Activated B cell treated with CpG ODN at 0.5 μM for 24 hours (primary cell): ENCODE data around the gene DPM2. TPM values are rescaled to one million over a fixed set of nuclear protein-coding genes. Genes with fewer than 3 reads are reported as not detected.
A peak's percentile ranks its signal among the peaks of the same experiment; 100 is the strongest.

Experiments
- ATAC-seq: fragments of 200-7000 bp; cut with Tn5 transposase; one replicate; pipeline ENCODE4 v1.10.0; 2021; ENCODE audit warnings: low read depth, mild to moderate bottlenecking, moderate library complexity
- CTCF ChIA-PET: fragments of 350-600 bp; sonication (Branson Sonifier 250); formaldehyde crosslinking; loops from one replicate; lab custom pipeline; 2021; ENCODE audit warnings: antibody characterized with exemption; lab: Charles Lee
- POLR2A ChIA-PET: fragments of 350-600 bp; sonication (Branson Sonifier 250); formaldehyde crosslinking; loops from one replicate; lab custom pipeline; 2021; ENCODE audit warnings: antibody characterized with exemption; lab: Charles Lee
- DNase-seq: peaks from one replicate; pipeline ENCODE4 v3.0.0; 2022
- H3K27ac Mint-ChIP-seq: one replicate; pipeline ENCODE4 v1.8.0; 2020; ENCODE audit warnings: mixed read lengths
- H3K27me3 Mint-ChIP-seq: one replicate; pipeline ENCODE4 v1.8.0; 2021; ENCODE audit warnings: mixed read lengths
- H3K36me3 Mint-ChIP-seq: one replicate; pipeline ENCODE4 v1.8.0; 2021; ENCODE audit warnings: low read depth, mixed read lengths
- H3K4me1 Mint-ChIP-seq: one replicate; pipeline ENCODE4 v1.8.0; 2021; ENCODE audit warnings: mixed read lengths
- H3K4me3 Mint-ChIP-seq: one replicate; pipeline ENCODE4 v1.8.0; 2020; ENCODE audit warnings: mild to moderate bottlenecking, mixed read lengths
- H3K9me3 Mint-ChIP-seq: one replicate; pipeline ENCODE4 v1.8.0; 2020; ENCODE audit warnings: mixed read lengths
- intact Hi-C: fragments of 100-400 bp; cut with micrococcal nuclease; formaldehyde crosslinking; loops from one replicate; pipeline ENCODE4 v1.15.1; 2024
- total RNA-seq: library from RNA; stranded (reverse); gene quantifications from 2 replicates; pipeline ENCODE4 v1.2.3, GENCODE V29; 2022
- TF ChIP-seq, protein P1 (sequence below): fragments of 200-600 bp; IDR thresholded peaks from one replicate; pipeline ENCODE4 v1.8.0; 2022; ENCODE audit warnings: antibody characterized with exemption, mild to moderate bottlenecking

The DPM2 gene
- total RNA-seq, 1 donor from 2014 or later: 50.6 TPM

DNA sequence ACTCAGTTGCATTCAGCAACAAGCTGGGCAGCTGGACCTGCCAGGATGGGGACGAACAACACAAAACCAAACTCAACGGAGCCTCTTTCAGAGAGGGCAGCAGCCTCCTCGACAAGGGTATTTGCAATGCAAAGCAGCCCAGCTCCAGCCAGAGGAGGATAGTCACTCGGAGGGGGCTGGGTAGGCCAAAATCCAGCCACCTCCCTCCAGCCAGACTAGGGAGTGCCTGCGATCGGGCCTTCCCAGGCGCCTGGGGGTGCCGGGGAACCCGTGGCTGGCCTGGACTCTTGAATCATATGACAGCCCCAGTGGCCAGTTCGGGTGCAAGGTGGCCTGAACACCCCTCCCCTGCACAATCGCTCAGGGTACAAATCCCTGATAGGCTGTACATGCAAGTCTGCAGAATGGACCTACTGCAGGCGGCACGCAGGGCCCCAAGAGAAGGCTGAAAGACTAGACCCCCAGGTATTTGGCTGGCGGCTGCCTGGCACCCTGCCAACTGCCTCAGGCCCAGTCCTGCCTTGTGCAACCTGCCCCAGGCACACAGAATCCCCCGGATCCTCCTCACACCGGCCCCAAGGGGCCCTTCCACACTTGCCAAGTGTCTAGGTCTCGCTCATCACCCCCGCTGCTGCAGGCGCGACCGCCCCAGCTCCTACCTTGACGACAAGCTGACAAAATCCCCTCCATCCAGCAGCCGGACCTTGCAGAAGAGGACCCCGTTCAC is 41.8 kb upstream of the DPM2 start:
- Mint-ChIP-seq H3K9me3 (no peaks in the 10 kb centered on the region), H3K4me1 (peaks cover 79% of the 10 kb centered on the region), H3K4me3 (peak overlapping the region; percentile 94), H3K36me3 (peaks cover 11% of the 10 kb centered on the region), H3K27ac (peak overlapping the region; percentile 91), H3K27me3 (no peaks in the 10 kb centered on the region)
- no peak for ATAC-seq
- peak; percentile 52 for DNase-seq
- TF ChIP-seq, protein P1, sequence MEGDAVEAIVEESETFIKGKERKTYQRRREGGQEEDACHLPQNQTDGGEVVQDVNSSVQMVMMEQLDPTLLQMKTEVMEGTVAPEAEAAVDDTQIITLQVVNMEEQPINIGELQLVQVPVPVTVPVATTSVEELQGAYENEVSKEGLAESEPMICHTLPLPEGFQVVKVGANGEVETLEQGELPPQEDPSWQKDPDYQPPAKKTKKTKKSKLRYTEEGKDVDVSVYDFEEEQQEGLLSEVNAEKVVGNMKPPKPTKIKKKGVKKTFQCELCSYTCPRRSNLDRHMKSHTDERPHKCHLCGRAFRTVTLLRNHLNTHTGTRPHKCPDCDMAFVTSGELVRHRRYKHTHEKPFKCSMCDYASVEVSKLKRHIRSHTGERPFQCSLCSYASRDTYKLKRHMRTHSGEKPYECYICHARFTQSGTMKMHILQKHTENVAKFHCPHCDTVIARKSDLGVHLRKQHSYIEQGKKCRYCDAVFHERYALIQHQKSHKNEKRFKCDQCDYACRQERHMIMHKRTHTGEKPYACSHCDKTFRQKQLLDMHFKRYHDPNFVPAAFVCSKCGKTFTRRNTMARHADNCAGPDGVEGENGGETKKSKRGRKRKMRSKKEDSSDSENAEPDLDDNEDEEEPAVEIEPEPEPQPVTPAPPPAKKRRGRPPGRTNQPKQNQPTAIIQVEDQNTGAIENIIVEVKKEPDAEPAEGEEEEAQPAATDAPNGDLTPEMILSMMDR: no peak
- ChIA-PET POLR2A (interaction anchor here (0.5 to 8.1 kb wide), 14 partner anchors 8 to 88 kb away, joined by 3 to 93 read pairs (median 7); partner anchors contain the start of genes DPM2, NAIF1 and SLC25A25), CTCF (interaction anchor here (1.2 to 5.5 kb wide), 3 partner anchors 9 to 55 kb away, joined by 4 to 33 read pairs (median 29); no protein-coding TSS in a partner anchor)
- intact Hi-C loops: loop anchor here (1.0 to 5.0 kb wide), 5 partner anchors 9 to 138 kb away; no protein-coding TSS in a partner anchor

DNA sequence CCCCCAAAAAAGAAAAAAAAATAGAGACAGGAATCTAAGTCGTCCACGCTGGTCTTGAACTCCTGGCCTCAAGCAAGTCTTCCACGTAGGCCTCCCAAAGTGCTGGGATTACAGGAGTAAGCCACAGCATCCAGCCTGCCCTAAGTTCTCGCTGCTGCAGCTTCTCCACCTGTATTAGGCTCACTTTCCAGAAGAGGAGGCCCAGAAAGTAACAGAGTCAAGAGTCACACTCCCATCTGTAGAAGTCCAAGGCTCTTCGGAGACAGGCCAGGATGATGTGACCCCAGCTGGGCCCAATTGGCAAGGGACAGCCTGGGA is 41.3 kb upstream of the DPM2 start:
- no peak for ATAC-seq
- POLR2A ChIA-PET: interaction anchor here (0.7 to 8.1 kb wide), 11 partner anchors 8 to 88 kb away, joined by 3 to 93 read pairs (median 7); partner anchors contain the start of genes DPM2, NAIF1 and SLC25A25
- CTCF ChIA-PET: interaction anchor here (1.2 to 5.5 kb wide), 3 partner anchors 9 to 55 kb away, joined by 4 to 33 read pairs (median 29); no protein-coding TSS in a partner anchor
- Mint-ChIP-seq H3K27me3 (no peaks in the 10 kb centered on the region), H3K36me3 (peaks cover 16% of the 10 kb centered on the region), H3K27ac (peak overlapping the region; percentile 91), H3K9me3 (no peaks in the 10 kb centered on the region), H3K4me1 (peaks cover 82% of the 10 kb centered on the region), H3K4me3 (peak overlapping the region; percentile 94)
- DNase-seq: no peak
- intact Hi-C loops: loop anchor here (1.0 kb wide), 2 partner anchors 9 to 56 kb away; no protein-coding TSS in a partner anchor
- TF ChIP-seq, protein P1: no peak

DNA sequence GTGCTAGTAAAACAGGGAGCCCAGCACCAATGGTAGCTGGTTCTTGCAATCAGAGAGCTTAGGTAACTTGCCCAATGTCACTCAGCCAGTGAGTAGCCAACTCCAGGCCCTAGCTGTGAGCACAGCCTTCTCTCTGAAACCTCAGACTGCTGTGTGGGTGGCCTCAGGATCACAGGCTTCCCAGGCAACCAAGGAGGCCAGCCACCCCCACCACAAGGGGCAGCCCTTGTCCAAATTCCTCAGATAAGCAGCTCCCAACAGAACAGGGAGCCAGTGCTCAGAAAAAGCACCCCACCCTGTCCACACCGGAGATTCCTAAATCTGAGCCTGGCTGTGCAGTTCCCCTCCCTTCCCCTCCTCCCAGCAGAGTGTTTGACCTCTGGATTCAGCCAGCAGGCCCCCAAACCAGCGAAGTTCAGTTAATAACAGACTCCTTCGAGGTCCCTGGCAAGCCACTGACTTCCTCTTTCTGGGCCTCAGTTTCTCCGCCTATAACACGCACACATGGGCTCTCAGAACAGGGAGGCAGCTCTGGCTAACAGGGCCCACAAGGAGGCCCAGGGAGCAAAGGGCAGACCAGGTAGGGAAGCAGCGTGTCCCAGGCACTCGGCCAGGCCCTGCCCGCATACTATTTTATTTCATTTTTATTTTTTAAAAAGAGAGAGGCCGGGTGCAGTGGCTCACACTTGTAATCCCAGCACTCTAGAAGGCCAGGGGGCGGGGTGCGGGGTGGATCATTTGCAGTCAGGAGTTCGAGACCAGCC is 40.4 kb upstream of the DPM2 start:
- Mint-ChIP-seq H3K27ac (peak overlapping the region; percentile 91), H3K4me1 (peaks cover 82% of the 10 kb centered on the region), H3K9me3 (no peaks in the 10 kb centered on the region), H3K27me3 (no peaks in the 10 kb centered on the region), H3K36me3 (peaks cover 16% of the 10 kb centered on the region), H3K4me3 (peak overlapping the region; percentile 94)
- ATAC-seq: no peak
- POLR2A ChIA-PET: interaction anchor here (1.2 to 6.4 kb wide), 6 partner anchors 7 to 48 kb away, joined by 3 to 93 read pairs (median 7); no protein-coding TSS in a partner anchor
- TF ChIP-seq, protein P1: no peak
- DNase-seq: no peak
- intact Hi-C loops: no loop called here
- CTCF ChIA-PET: interaction anchor here (1.2 to 5.5 kb wide), 3 partner anchors 8 to 56 kb away, joined by 4 to 33 read pairs (median 29); no protein-coding TSS in a partner anchor

DNA sequence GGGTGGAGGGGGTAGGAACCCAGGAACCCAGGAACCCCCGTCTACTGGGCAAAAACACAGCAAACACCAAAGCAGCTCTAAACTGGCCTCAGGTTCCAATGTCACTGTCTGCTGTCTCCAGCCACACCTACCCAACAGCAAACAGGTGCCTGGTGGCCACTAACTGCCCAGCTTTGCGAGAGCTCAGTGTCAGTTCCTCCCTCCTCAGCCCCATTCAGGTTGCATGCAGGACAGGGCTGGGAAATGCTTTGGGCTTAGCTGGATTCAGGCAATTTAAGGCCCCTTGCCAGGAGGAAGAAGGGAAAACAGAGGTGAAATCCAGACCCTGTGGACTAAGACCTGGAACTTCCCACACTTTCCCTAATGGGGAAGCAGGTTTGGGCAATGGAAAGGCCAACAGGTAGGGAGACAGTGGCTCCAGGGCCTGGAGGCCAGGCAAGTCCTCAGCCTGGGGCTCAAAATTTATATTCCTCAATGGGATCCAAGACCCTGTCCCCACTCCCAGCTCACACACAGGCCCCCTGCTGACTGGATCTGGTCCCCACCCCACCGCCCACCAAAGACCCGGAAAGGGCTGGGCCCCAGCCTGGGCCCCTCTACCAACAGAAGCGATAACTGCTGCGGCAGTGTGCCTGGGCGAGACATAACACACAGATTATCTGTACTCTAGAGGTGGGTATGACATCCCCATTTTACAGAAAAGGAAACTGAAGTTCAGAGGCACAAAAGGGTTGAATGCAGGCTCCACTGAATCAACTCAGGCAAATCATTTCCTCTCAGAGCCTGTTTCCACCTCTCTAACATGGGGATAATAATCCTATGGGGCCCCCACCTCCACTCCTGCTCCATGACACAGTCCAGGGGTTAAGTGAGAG is 39.6 kb upstream of the DPM2 start:
- ChIA-PET POLR2A (interaction anchor here (1.1 to 5.7 kb wide), 4 partner anchors 10 to 49 kb away, joined by 3 to 69 read pairs (median 7); no protein-coding TSS in a partner anchor), CTCF (interaction anchor here (2.2 to 3.7 kb wide), 3 partner anchors 22 to 57 kb away, joined by 10 to 29 read pairs (median 11); no protein-coding TSS in a partner anchor)
- intact Hi-C loops: no loop called here
- TF ChIP-seq, protein P1: no peak
- peaks cover 82% of the 10 kb centered on the region for H3K4me1 Mint-ChIP-seq
- no peaks in the 10 kb centered on the region for H3K9me3 Mint-ChIP-seq
- H3K4me3 Mint-ChIP-seq: peak overlapping the region; percentile 94
- DNase-seq (no peak), ATAC-seq (no peak)
- H3K27ac Mint-ChIP-seq: peak overlapping the region; percentile 91
- no peaks in the 10 kb centered on the region for H3K27me3 Mint-ChIP-seq
- peaks cover 16% of the 10 kb centered on the region for H3K36me3 Mint-ChIP-seq
